Measurements from ENCODE around the gene RFPL1.
"Not testable (repeated sequence)": the region's sequence is repeated elsewhere in the genome, so short reads cannot be mapped to it uniquely, and the experiment has no call there.

- not testable (repeated sequence) for TF ChIP-seq CTCF, POLR2A (IDR thresholded peaks at IDR 0.05)
Measured at GRCh38 chr22:29411569-29412211, 26.7 kb upstream of the RFPL1 start.
